Smooth muscle cell (in vitro differentiated cells): ENCODE results near the gene DNAJC1. TPM values are rescaled to one million over a fixed set of nuclear protein-coding genes. Genes with fewer than 3 reads are reported as not detected.
"Not testable (repeated sequence)": the region's sequence is repeated elsewhere in the genome, so short reads cannot be mapped to it uniquely, and the experiment has no call there.

Source experiments
- DNase-seq: peaks from one replicate; lab custom pipeline; 2025; ENCODE audit not compliant: unreplicated experiment; lab: John Stamatoyannopoulos, UW
- H2AFZ ChIP-seq: fragments of 200-600 bp; sonication (generic); 2 replicates; pipeline ENCODE4 v1.6.0; 2016; ENCODE audit warnings: antibody characterized with exemption, low read depth, mild to moderate bottlenecking
- H3F3A ChIP-seq: fragments of 200-600 bp; sonication (generic); 2 replicates; pipeline ENCODE4 v1.6.0; 2017; ENCODE audit warnings: antibody characterized with exemption, low read depth
- H3K27ac ChIP-seq: fragments of 200-600 bp; sonication (generic); 2 replicates; pipeline ENCODE4 v1.5.1; 2016; ENCODE audit warnings: low read depth, mild to moderate bottlenecking
- H3K27me3 ChIP-seq: fragments of 200-600 bp; sonication (generic); 2 replicates; pipeline ENCODE4 v1.6.1; 2016; ENCODE audit warnings: low read depth, mild to moderate bottlenecking
- H3K36me3 ChIP-seq: fragments of 200-600 bp; sonication (generic); 2 replicates; pipeline ENCODE4 v1.5.1; 2016; ENCODE audit warnings: low read depth
- H3K4me1 ChIP-seq: fragments of 200-600 bp; sonication (generic); 2 replicates; pipeline ENCODE4 v1.5.1; 2016; ENCODE audit warnings: low read depth
- H3K4me2 ChIP-seq: fragments of 200-600 bp; sonication (generic); 2 replicates; pipeline ENCODE4 v1.6.0; 2016; ENCODE audit warnings: mild to moderate bottlenecking
- H3K4me3 ChIP-seq: fragments of 200-600 bp; sonication (generic); 2 replicates; pipeline ENCODE4 v1.5.1; 2016; ENCODE audit warnings: mild to moderate bottlenecking
- H3K79me2 ChIP-seq: fragments of 200-600 bp; sonication (generic); 2 replicates; pipeline ENCODE4 v1.6.0; 2016; ENCODE audit warnings: low read depth, mild to moderate bottlenecking
- H3K9ac ChIP-seq: fragments of 200-600 bp; sonication (generic); 2 replicates; pipeline ENCODE4 v1.6.0; 2016; ENCODE audit warnings: low read depth
- H3K9me3 ChIP-seq: fragments of 200-600 bp; sonication (generic); replicated peaks from 2 replicates; pipeline ENCODE4 v1.5.1; 2016; ENCODE audit warnings: low read depth
- H4K20me1 ChIP-seq: fragments of 200-600 bp; sonication (generic); 2 replicates; pipeline ENCODE4 v1.6.0; 2016; ENCODE audit warnings: low read depth
- CTCF ChIP-seq: fragments of 200-600 bp; sonication (generic); IDR thresholded peaks from 2 replicates; pipeline ENCODE4 v1.5.1; 2017; ENCODE audit warnings: borderline replicate concordance, mild to moderate bottlenecking, antibody characterized with exemption; ENCODE audit not compliant: insufficient read depth, poor library complexity, severe bottlenecking
- WGBS: methylation state at CpG from one replicate; pipeline ENCODE4 v1.1.7; 2016; ENCODE audit warnings: low lambda C conversion rate; 5-methylcytosine and 5-hydroxymethylcytosine counted together
- polyA plus RNA-seq: library from polyadenylated mRNA; unstranded; fragments of >200 nt; fragmentation: Nextera tagmentation; extraction: Ambion mirVana; gene quantifications from 2 replicates; pipeline ENCODE4 v1.2.1, GENCODE V29; 2016
- total RNA-seq: library from RNA; depleted of rRNA; stranded (reverse); fragments of >200 nt; gene quantifications from 2 replicates; pipeline ENCODE4 v1.2.3, GENCODE V29; 2014

DNAJC1 gene
- total and polyA plus RNA-seq, 2 experiments from 2014 or later: 67.0 to 88.5 TPM

DNA sequence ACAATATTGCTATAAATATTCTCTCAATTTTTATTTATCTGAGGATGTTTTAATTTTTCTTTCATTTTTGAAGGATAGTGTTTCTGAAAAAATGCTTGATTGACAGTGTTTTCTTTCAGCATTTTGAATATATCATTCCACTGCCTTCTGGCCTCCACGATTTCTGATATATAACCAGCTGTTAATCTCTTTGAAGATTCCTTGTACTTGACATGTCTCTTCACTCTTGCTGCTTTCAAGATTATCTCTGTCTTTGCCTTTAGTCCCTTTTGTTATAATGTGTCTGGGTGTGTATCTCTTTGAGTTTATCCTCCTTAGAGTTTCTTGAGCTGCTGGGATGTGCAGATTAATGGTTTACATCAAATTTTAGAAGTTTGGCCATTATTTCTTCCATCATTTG lies 22.8 kb upstream of the DNAJC1 start:
- Histone ChIP-seq H3F3A (no peaks in the 10 kb centered on the region), H4K20me1 (no peaks in the 10 kb centered on the region), H3K27me3 (no peaks in the 10 kb centered on the region), H3K4me3 (no peak overlapping the region), H3K9me3 (no peaks in the 10 kb centered on the region), H3K27ac (no peak overlapping the region), H2AFZ (no peak overlapping the region), H3K36me3 (no peaks in the 10 kb centered on the region), H3K4me1 (no peaks in the 10 kb centered on the region), H3K9ac (no peak overlapping the region), H3K79me2 (no peaks in the 10 kb centered on the region), H3K4me2 (no peak overlapping the region)
- 83% methylated on average over 1 of the region's 1 CpG for WGBS
- DNase-seq: no peak
- TF ChIP-seq CTCF: no peak

DNA sequence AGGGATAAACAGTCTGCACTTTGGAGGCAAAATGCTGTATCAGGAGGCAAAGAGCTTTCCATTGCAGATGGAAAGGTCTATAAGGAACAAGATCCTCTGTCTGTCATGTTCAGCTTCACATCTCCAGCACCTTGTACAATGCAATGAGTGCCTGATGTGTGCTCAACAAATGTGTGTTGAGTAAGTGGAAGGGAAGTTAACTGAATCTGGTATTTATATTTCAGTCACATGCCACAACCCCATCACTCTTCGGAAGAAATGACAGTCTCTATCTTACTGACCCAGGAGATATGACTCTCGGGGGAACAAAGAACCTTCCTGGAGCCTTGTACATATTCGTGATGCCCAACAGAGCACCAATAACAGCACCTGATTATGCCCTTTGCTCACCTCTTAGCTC lies 20.0 kb upstream of the DNAJC1 start:
- Histone ChIP-seq H3K9me3 (no peaks in the 10 kb centered on the region), H3K36me3 (no peaks in the 10 kb centered on the region), H3K4me3 (no peak overlapping the region), H2AFZ (peak overlapping the region; percentile 72), H3F3A (no peaks in the 10 kb centered on the region), H3K27me3 (no peaks in the 10 kb centered on the region), H3K9ac (no peak overlapping the region), H3K4me2 (no peak overlapping the region), H3K79me2 (no peaks in the 10 kb centered on the region), H4K20me1 (no peaks in the 10 kb centered on the region), H3K27ac (no peak overlapping the region), H3K4me1 (no peaks in the 10 kb centered on the region)
- no peak for TF ChIP-seq CTCF
- DNase-seq: no peak
- WGBS: 58% methylated on average over 3 of the region's 3 CpGs

- H3F3A ChIP-seq: no peaks in the 10 kb centered on the region
- 46% methylated on average over 8 of the region's 8 CpGs for WGBS
- H3K27me3 ChIP-seq: no peaks in the 10 kb centered on the region
- H2AFZ ChIP-seq: peak overlapping the region; percentile 72
- no peak overlapping the region for H3K4me3 ChIP-seq
- H3K27ac ChIP-seq: no peak overlapping the region
- H3K9me3 ChIP-seq: no peaks in the 10 kb centered on the region
- H3K36me3 ChIP-seq: no peaks in the 10 kb centered on the region
- no peaks in the 10 kb centered on the region for H3K4me1 ChIP-seq
- H3K4me2 ChIP-seq: peak overlapping the region; percentile 56
- no peaks in the 10 kb centered on the region for H4K20me1 ChIP-seq
- H3K79me2 ChIP-seq: no peaks in the 10 kb centered on the region
- DNase-seq: no peak
- TF ChIP-seq CTCF: no peak
- H3K9ac ChIP-seq: no peak overlapping the region
Measured at GRCh38 chr10:22022257-22023032, 18.9 kb upstream of the DNAJC1 start.

- H3K36me3 ChIP-seq, DNase-seq: not testable (repeated sequence)
Measured at GRCh38 chr10:22021144-22021543, 17.6 kb upstream of the DNAJC1 start.

More at GRCh38 chr10:22021144-22021543, 17.6 kb upstream of the DNAJC1 start:
- not testable (repeated sequence) for H2AFZ ChIP-seq, H3K9ac ChIP-seq, H3K27ac ChIP-seq, H3K4me2 ChIP-seq, H3K79me2 ChIP-seq, H3K9me3 ChIP-seq, H4K20me1 ChIP-seq, H3K4me1 ChIP-seq, H3F3A ChIP-seq, H3K27me3 ChIP-seq, H3K4me3 ChIP-seq
- WGBS: 95% methylated on average over 3 of the region's 3 CpGs
